Transverse colon (tissue), 4 donors: ENCODE data around the gene CDCA7L. TPM values are rescaled to one million over a fixed set of nuclear protein-coding genes. Genes with fewer than 3 reads are reported as not detected.
A peak's percentile ranks its signal among the peaks of the same experiment; 100 is the strongest.

ENCODE experiments used
- DNase-seq: peaks from one replicate; pipeline ENCODE4 v3.0.0-alpha.2; 2019
- H3K27ac ChIP-seq, 4 donors: fragments of 200-600 bp; sonication (generic); 2 replicates each; pipeline ENCODE4 v1.5.1; 2016 to 2018; ENCODE audit warnings: inconsistent platforms in 4 of 4
- H3K27me3 ChIP-seq: fragments of 200-600 bp; sonication (generic); 2 replicates; pipeline ENCODE4 v1.5.1; 2017; ENCODE audit warnings: inconsistent platforms
- H3K36me3 ChIP-seq, 4 donors: fragments of 200-600 bp; sonication (generic); 2 replicates each; pipeline ENCODE4 v1.5.1; 2017 to 2019; ENCODE audit warnings: inconsistent platforms in 4 of 4
- H3K4me1 ChIP-seq, 4 donors: fragments of 200-600 bp; sonication (generic); 2 replicates each; pipeline ENCODE4 v1.5.1; 2017 to 2020; ENCODE audit warnings: inconsistent platforms in 4 of 4
- H3K4me3 ChIP-seq, 4 donors: fragments of 200-600 bp; sonication (generic); 1 replicate in 1 of 4; 2 replicates in 3 of 4; pipeline versions ENCODE4 v1.5.1 to v1.6.1; 2017 to 2019; ENCODE audit warnings: inconsistent platforms in 4 of 4
- H3K9me3 ChIP-seq, 2 donors: fragments of 200-600 bp; sonication (generic); 2 replicates each; pipeline ENCODE4 v1.5.1; 2017 to 2019; ENCODE audit warnings: inconsistent platforms in 2 of 2
- CTCF ChIP-seq, 5 experiments: fragments of 200-600 bp in 3 of 5; fragments of 450-650 bp in 2 of 5; sonication (generic) in 3 of 5; IDR thresholded peaks; 1 replicate in 2 of 5; 2 replicates in 3 of 5; pipeline ENCODE4 v1.5.1; 2016 to 2017; ENCODE audit warnings: antibody characterized with exemption in 5 of 5, inconsistent platforms in 3 of 5, mild to moderate bottlenecking in 2 of 5, moderate library complexity in 1 of 5
- EP300 ChIP-seq: sonication (generic); formaldehyde crosslinking; IDR thresholded peaks from one replicate; pipeline ENCODE4 v1.6.1; 2017; ENCODE audit warnings: antibody characterized with exemption, low read depth
- POLR2A ChIP-seq: fragments of 450-650 bp; IDR thresholded peaks from one replicate; pipeline ENCODE4 v1.6.1; 2016; ENCODE audit warnings: antibody characterized with exemption, mild to moderate bottlenecking, moderate library complexity
- POLR2AphosphoS5 ChIP-seq, 3 donors: sonication (generic); formaldehyde crosslinking; IDR thresholded peaks; one replicate each; pipeline ENCODE4 v1.6.1; 2016; ENCODE audit warnings: antibody characterized with exemption in 3 of 3
- WGBS, 2 donors: methylation state at CpG; one replicate each; pipeline ENCODE4 v1.1.5; 2018; ENCODE audit warnings: low coverage in 1 of 2; 5-methylcytosine and 5-hydroxymethylcytosine counted together
- in situ Hi-C, 4 donors: fragments of 200-750 bp; cut with MboI; loops; one replicate each; pipeline versions ENCODE4 v1.15.0 to v1.15.1; 2017; ENCODE audit warnings: low sequenced_read_pairs in 3 of 4, low pct_ligation_motif_present in 1 of 4, low pct_unique_long_range_greater_than_20kb in 1 of 4
- intact Hi-C: fragments of 100-400 bp; cut with DNase I; formaldehyde crosslinking; loops from one replicate; pipeline ENCODE4 v1.15.1; 2023; ENCODE audit warnings: low total_unique reads
- total RNA-seq, 4 donors: library from RNA; depleted of rRNA; stranded (reverse); fragments of >200 nt; gene quantifications; one replicate each; pipeline ENCODE4 v1.1.0, GENCODE V29; 2016

The CDCA7L gene
- total RNA-seq = 10 to 100 TPM in 3 of 4 donors, 1 to 10 TPM in 1; 9.0 to 24.0 (median 13.2) TPM

GRCh38 chr7:21945454-21946221 lies at the start of gene CDCA7L:
CDCA7L (minus strand) TSS chr7:21945899; CDS start chr7:21945804, 95 bp downstream.
- H3K36me3 ChIP-seq = no peaks in the 10 kb centered on the region
- intact Hi-C loops (no loop called here), in situ Hi-C loops (no loop called here)
- peak within 1 kb of the TSS; percentile 82 to 92 (median 88) for H3K27ac ChIP-seq
- H3K4me3 ChIP-seq = peak within 1 kb of the TSS; percentile 46 to 71 (median 58)
- H3K4me1 ChIP-seq = peaks cover 6 to 60% (median 35%) of the 10 kb centered on the region in 4 donors
- H3K9me3 ChIP-seq = no peaks in the 10 kb centered on the region
- WGBS, 2 donors = 0% methylated on average over 3 to 37 of the region's 83 CpGs
- no peaks in the 10 kb centered on the region for H3K27me3 ChIP-seq
- DNase-seq = peak; percentile 81
- peak in 2 of 3 donors; percentile 79 to 81 for TF ChIP-seq POLR2AphosphoS5 (IDR thresholded peaks at IDR 0.05)
- TF ChIP-seq POLR2A = peak; percentile 84
- no peak for TF ChIP-seq EP300
- TF ChIP-seq CTCF (IDR thresholded peaks at IDR 0.05) = peak in 1 of 5 experiments; percentile 14

- Histone ChIP-seq H3K4me3 (no peak overlapping the region), H3K27me3 (no peaks in the 10 kb centered on the region), H3K36me3 (no peaks in the 10 kb centered on the region), H3K27ac (no peak overlapping the region), H3K9me3 (no peaks in the 10 kb centered on the region), H3K4me1 (no peaks in the 10 kb centered on the region)
- TF ChIP-seq POLR2A (no peak), EP300 (no peak)
- intact Hi-C loops = no loop called here
- no peak for DNase-seq
- in situ Hi-C loops = no loop called here
- WGBS, 2 donors = 93 to 100% methylated on average over 4 to 5 of the region's 5 CpGs
Observed at GRCh38 chr7:21986096-21986495, 40.4 kb upstream of the CDCA7L start.

GRCh38 chr7:21984042-21984441 lies 38.3 kb upstream of the CDCA7L start:
- Histone ChIP-seq H3K27me3 (no peaks in the 10 kb centered on the region), H3K9me3 (no peaks in the 10 kb centered on the region), H3K27ac (no peak overlapping the region), H3K4me1 (no peaks in the 10 kb centered on the region), H3K4me3 (no peak overlapping the region), H3K36me3 (no peaks in the 10 kb centered on the region)
- 65 to 78% methylated on average over 2 of the region's 2 CpGs for WGBS, 2 donors
- TF ChIP-seq EP300 = no peak
- no peak for TF ChIP-seq POLR2A
- TF ChIP-seq POLR2AphosphoS5 (IDR thresholded peaks at IDR 0.05) = no peak
- TF ChIP-seq CTCF (IDR thresholded peaks at IDR 0.05) = no peak
- intact Hi-C loops = no loop called here
- no peak for DNase-seq
- in situ Hi-C loops = no loop called here

- Histone ChIP-seq H3K27ac (no peak overlapping the region), H3K9me3 (no peaks in the 10 kb centered on the region), H3K36me3 (no peaks in the 10 kb centered on the region), H3K4me1 (no peaks in the 10 kb centered on the region), H3K4me3 (no peak overlapping the region), H3K27me3 (no peaks in the 10 kb centered on the region)
- in situ Hi-C loops = no loop called here
- no peak for TF ChIP-seq POLR2AphosphoS5 (IDR thresholded peaks at IDR 0.05)
- TF ChIP-seq POLR2A = no peak
- TF ChIP-seq EP300 = no peak
- no peak for TF ChIP-seq CTCF (IDR thresholded peaks at IDR 0.05)
- 75 to 90% methylated on average over 2 of the region's 2 CpGs for WGBS, 2 donors
- intact Hi-C loops = no loop called here
- no peak for DNase-seq
Observed at GRCh38 chr7:21983056-21983455, 37.4 kb upstream of the CDCA7L start.
